GM13977 (cell line): Measurements from ENCODE around the gene WSCD1.

Source experiments
- DNase-seq: peaks from one replicate; pipeline ENCODE4 v3.0.0; 2012; ENCODE audit warnings: low spot score
- CTCF ChIP-seq: IDR thresholded peaks from 2 replicates; pipeline ENCODE4 v1.5.1; 2012; ENCODE audit warnings: mild to moderate bottlenecking, control low read depth; ENCODE audit not compliant: insufficient read depth; ENCODE audit errors: extremely low read depth, missing control alignments
- in situ Hi-C: fragments of 300-500 bp; cut with MboI; formaldehyde crosslinking; loops from one replicate; pipeline ENCODE4 v1.12.0; 2022; ENCODE audit warnings: low sequenced_read_pairs, low pct_unique_long_range_greater_than_20kb, mixed read lengths, inconsistent platforms; ENCODE audit not compliant: unreplicated experiment

WSCD1 gene

GRCh38 chr17:6069539-6070429 lies at the start of gene WSCD1:
TSS of gene WSCD1 (plus strand) at chr17:6070379. CDS start at chr17:6080659, 10,280 bp downstream.
- no peak for TF ChIP-seq CTCF
- in situ Hi-C loops = no loop called here
- DNase-seq = peak; percentile 66

- in situ Hi-C loops = no loop called here
- TF ChIP-seq CTCF = no peak
- DNase-seq = no peak
Observed at GRCh38 chr17:6021011-6021400, 49.2 kb upstream of the WSCD1 start.

GRCh38 chr17:6021627-6022026 lies 48.6 kb upstream of the WSCD1 start:
- in situ Hi-C loops = no loop called here

GRCh38 chr17:6023036-6023831 lies 46.9 kb upstream of the WSCD1 start:
- TF ChIP-seq CTCF = no peak
- DNase-seq = no peak
- in situ Hi-C loops = no loop called here

More at GRCh38 chr17:6021627-6022026, 48.6 kb upstream of the WSCD1 start:
- no peak for TF ChIP-seq CTCF
- no peak for DNase-seq

GRCh38 chr17:6024576-6024975 lies 45.6 kb upstream of the WSCD1 start:
- no peak for DNase-seq
- in situ Hi-C loops = no loop called here
- no peak for TF ChIP-seq CTCF

GRCh38 chr17:6027342-6028024 lies 42.7 kb upstream of the WSCD1 start:
- no peak for TF ChIP-seq CTCF
- in situ Hi-C loops = no loop called here
- DNase-seq = no peak
